ENCODE measurements around the gene PVALEF. TPM values are rescaled to one million over a fixed set of nuclear protein-coding genes. Genes with fewer than 3 reads are reported as not detected.

Gene PVALEF
- total RNA-seq = not detected in 2 replicates

DNA sequence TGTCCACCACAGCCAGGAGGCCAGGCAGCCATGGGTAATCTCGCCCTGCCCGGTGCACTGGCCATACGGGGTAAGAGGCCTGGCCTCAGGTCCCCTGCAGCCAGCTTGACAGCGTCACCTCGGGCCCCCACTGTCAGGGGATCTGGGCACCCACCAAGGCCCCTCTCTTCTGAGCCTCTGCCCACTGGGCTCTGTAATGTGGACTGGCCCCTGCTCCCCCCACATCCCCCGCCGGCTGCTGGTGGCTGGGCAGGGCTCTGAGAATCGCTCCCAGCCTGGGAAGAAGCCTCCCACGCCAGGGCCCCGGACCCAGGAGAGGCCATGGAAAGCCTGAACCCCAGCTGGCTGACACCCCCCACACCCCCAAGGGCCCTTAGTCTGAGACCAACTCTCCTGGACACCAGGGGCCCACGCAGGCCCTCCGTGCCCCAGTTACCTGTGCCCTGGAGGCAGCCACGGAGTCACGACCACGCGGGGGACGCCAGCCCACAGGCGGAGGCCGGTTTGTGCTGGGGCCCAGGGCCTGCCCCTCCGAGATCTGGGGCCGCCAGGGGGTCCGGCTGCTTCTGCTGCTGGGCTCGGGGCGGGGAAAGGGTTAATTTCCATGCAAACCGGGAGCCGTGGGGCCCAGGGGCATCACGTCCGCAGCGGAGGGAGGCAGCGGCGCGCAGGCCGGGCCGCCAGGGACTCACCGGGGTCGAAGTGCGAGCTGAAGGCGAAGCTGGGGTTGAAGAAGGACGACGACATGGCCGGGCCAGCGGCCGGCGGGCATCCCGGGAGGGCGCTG lies at the start of gene PVALEF:
PVALEF (plus strand) TSS at position 262 of the 787 bp plus-strand sequence. CDS start 15,720 bp downstream, outside the sequence.
- TF ChIP-seq, protein P1, sequence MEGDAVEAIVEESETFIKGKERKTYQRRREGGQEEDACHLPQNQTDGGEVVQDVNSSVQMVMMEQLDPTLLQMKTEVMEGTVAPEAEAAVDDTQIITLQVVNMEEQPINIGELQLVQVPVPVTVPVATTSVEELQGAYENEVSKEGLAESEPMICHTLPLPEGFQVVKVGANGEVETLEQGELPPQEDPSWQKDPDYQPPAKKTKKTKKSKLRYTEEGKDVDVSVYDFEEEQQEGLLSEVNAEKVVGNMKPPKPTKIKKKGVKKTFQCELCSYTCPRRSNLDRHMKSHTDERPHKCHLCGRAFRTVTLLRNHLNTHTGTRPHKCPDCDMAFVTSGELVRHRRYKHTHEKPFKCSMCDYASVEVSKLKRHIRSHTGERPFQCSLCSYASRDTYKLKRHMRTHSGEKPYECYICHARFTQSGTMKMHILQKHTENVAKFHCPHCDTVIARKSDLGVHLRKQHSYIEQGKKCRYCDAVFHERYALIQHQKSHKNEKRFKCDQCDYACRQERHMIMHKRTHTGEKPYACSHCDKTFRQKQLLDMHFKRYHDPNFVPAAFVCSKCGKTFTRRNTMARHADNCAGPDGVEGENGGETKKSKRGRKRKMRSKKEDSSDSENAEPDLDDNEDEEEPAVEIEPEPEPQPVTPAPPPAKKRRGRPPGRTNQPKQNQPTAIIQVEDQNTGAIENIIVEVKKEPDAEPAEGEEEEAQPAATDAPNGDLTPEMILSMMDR (IDR thresholded peaks at IDR 0.05) = no peak
- POLR2A ChIA-PET = no interaction called here
- CTCF ChIA-PET = no interaction called here
- no peak for DNase-seq
- H3K27me3 Mint-ChIP-seq = peaks cover 23% of the 10 kb centered on the region
- no peaks in the 10 kb centered on the region for H3K9me3 Mint-ChIP-seq
- no peak within 1 kb of the TSS for H3K4me3 Mint-ChIP-seq
- no peak within 1 kb of the TSS for H3K27ac Mint-ChIP-seq
- intact Hi-C loops (cut with micrococcal nuclease) = no loop called here
- H3K4me1 Mint-ChIP-seq = peaks cover 3% of the 10 kb centered on the region
- no peaks in the 10 kb centered on the region for H3K36me3 Mint-ChIP-seq (ENCODE audit: low read depth)
- no peak for ATAC-seq (ENCODE audit: low read depth)

DNA sequence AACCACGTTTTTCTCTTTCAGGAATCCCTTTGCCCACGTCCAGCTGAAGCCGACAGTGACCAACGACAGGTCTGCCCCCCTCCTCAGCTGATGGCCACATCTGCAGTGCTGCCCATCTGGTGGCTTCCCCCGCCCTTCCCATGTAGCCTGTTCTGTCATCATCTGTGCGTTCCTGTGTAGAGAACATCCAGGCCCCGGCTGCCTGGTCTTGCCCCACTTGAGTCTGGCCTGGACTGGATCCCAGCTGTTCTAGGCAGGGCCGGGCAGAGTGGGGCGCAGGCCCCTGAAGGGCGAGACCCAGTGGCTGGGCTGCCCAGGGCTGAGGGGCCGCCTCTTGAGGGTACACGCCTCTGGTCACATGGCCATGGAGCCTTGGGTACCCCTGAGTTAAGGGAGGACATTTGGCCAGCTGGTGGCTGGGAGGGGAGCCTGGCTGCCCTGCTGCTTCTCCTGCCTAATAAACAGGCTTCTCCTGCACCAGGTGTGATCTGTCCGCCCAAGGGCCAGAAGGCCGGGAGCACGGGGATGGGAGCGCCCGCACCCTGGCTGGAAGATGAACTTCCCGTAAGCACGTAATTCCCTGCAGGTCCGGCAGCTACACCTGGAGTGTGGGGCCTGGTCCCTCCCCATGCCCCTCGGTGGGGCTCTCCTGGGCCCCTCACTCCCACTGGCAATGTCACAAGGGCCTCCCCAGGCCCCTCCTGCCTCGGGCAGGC lies 49.4 kb upstream of the PVALEF start:
- TF ChIP-seq, protein P1 (IDR thresholded peaks at IDR 0.05) = no peak
- Mint-ChIP-seq H3K4me3 (no peak overlapping the region), H3K36me3 (ENCODE audit: low read depth) (no peaks in the 10 kb centered on the region), H3K9me3 (no peaks in the 10 kb centered on the region), H3K27ac (no peak overlapping the region), H3K4me1 (peaks cover 5% of the 10 kb centered on the region), H3K27me3 (no peaks in the 10 kb centered on the region)
- CTCF ChIA-PET = no interaction called here
- POLR2A ChIA-PET = no interaction called here
- DNase-seq = no peak
- ATAC-seq (ENCODE audit: low read depth) = no peak
- intact Hi-C loops (cut with micrococcal nuclease) = no loop called here

DNA sequence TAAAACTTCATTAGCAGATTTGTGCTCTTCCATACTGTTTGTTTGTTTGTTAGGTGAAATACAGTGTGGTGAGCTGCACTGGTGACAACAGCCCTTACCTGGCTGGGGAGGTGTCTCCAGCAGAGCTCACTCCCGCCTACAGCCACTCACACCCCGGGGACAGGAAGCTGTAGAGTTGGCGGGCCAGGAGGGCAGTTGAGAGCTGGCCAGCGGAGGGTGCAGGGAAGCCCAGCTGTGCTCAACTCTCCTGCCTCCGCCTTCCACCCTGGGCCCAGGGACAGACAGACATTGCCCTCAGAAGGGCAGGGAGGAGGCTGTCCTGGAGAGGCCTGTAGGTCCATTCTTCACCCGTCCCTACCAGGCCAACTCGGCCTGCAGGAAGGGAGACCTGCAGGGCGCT lies 48.6 kb upstream of the PVALEF start:
- intact Hi-C loops (cut with micrococcal nuclease) = no loop called here
- TF ChIP-seq, protein P1 (IDR thresholded peaks at IDR 0.05) = no peak
- no peak for ATAC-seq (ENCODE audit: low read depth)
- ChIA-PET POLR2A (no interaction called here), CTCF (no interaction called here)
- Mint-ChIP-seq H3K4me1 (peaks cover 5% of the 10 kb centered on the region), H3K4me3 (no peak overlapping the region), H3K36me3 (ENCODE audit: low read depth) (no peaks in the 10 kb centered on the region), H3K27ac (no peak overlapping the region), H3K9me3 (no peaks in the 10 kb centered on the region), H3K27me3 (no peaks in the 10 kb centered on the region)
- DNase-seq = no peak

DNA sequence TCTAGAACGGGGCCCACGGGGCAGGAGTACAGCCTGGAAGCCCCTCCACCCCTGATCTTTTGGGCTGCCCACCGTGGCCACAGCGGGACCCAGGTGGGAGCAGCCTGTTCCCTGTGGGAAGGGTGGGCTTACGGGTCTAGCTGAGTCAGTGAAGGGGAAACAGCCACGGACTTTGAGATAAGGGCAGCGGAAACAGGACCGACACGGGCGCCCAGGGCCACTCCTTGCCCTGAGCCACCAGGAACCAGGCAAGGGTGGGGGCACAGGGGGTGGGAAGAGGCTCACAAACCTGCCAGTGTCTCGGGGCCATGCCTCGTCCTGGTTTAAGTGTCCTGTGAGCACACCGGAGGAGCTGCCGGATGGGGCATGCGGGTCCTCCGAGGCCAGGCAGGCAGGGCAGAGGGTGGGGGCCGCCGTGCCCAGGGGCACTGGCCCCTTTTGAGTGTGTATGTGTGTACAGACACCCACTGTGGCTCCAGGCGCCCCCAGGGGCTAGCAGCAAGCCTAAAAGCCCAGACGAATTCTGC lies 47.6 kb upstream of the PVALEF start:
- POLR2A ChIA-PET = no interaction called here
- ATAC-seq (ENCODE audit: low read depth) (no peak), DNase-seq (no peak)
- no peaks in the 10 kb centered on the region for H3K9me3 Mint-ChIP-seq
- TF ChIP-seq, protein P1 (IDR thresholded peaks at IDR 0.05) = no peak
- CTCF ChIA-PET = no interaction called here
- H3K4me3 Mint-ChIP-seq = no peak overlapping the region
- H3K36me3 Mint-ChIP-seq (ENCODE audit: low read depth) = no peaks in the 10 kb centered on the region
- H3K27me3 Mint-ChIP-seq = no peaks in the 10 kb centered on the region
- H3K4me1 Mint-ChIP-seq = peaks cover 5% of the 10 kb centered on the region
- H3K27ac Mint-ChIP-seq = no peak overlapping the region
- intact Hi-C loops (cut with micrococcal nuclease) = no loop called here

Measured in activated B cell treated with CpG ODN at 0.5 μM for 24 hours (primary cell).